HG03342 (cell line): ENCODE results near the gene RAP1GAP2.
"Not testable (repeated sequence)": the region's sequence is repeated elsewhere in the genome, so short reads cannot be mapped to it uniquely, and the experiment has no call there.

Experiments
- ATAC-seq: cut with Tn5 transposase; IDR thresholded peaks from one replicate; pipeline ENCODE4 v1.9.1; 2021; ENCODE audit warnings: mild to moderate bottlenecking, moderate library complexity; ENCODE audit not compliant: unreplicated experiment

The RAP1GAP2 gene

GRCh38 chr17:3035256-3035967, 239.2 kb downstream of the RAP1GAP2 start:
- no peak for ATAC-seq

- ATAC-seq = no peak
Measured at GRCh38 chr17:3035968-3036280, 239.7 kb downstream of the RAP1GAP2 start.

- ATAC-seq = no peak
Measured at GRCh38 chr17:3036800-3037199, 240.6 kb downstream of the RAP1GAP2 start.

- no peak for ATAC-seq
Measured at GRCh38 chr17:3037259-3037658, 241.0 kb downstream of the RAP1GAP2 start.

GRCh38 chr17:3038941-3039340, 242.7 kb downstream of the RAP1GAP2 start:
- no peak for ATAC-seq

DNA sequence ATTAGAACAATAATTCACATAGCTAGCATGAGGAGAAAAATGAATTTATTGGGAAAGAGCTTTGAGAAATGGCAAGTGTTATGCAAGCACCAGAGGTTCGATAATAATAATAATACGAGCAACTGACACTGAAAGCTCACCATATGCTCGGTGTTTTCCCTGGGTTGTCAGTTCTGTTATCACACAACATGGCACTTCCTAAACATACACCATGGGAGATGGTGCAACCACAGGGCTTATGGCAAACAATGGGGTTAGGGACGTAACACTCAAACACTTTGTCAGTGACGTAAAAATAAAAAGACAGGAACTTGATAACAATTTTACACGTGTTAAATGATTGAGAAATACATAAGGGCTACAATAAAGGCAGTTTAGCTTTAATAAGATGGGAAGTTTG, 243.5 kb downstream of the RAP1GAP2 start:
- no peak for ATAC-seq

DNA sequence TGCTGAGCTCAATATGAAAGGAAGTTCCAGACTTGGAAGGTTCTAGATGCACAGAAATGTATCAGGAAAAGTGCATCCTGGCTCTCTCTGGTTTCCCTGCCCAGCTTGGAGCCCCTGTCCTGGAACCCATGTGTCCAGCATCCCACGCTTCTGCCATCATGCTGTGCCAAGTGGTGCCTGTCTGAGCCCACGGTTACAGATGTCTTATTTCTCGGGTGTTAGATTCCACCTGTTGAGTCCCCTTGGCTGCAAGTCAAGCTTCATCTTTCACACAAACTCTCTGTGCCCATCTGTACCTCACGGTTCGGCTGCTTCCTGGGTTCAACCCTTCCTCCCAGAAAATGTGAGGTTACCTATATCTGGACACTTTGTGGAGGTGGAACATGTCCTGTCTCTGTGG, 244.6 kb downstream of the RAP1GAP2 start:
- no peak for ATAC-seq

DNA sequence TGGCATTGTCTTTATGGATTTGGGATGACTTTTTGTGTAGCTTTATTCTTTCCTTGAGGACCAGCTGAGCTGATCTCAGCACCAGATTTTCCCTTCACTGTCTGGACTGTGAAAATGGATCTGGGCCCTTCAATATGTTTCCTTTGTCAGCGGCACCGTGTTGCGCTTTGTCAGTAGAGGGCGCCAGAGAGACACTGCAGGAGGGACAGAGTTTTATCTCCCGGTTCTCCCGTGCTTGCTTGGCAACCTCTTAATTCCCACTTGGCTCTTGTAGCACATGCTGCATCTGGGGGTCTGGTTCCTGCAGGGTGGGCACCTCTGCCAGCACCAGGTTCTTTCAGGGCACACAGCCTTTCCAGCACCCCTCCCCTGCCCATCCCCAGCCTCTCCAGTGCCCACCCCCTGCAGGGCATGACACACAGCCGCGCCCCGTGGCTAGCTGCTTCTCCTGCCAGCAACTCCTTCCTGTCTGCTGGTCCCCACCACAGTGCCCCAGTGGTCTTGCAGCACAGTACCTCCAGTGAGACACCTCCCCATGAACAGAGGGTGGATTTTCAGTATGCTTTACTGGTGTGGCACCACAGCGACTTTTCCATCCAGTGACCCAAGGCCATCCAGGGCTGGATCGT, 247.6 kb downstream of the RAP1GAP2 start:
- ATAC-seq = no peak

DNA sequence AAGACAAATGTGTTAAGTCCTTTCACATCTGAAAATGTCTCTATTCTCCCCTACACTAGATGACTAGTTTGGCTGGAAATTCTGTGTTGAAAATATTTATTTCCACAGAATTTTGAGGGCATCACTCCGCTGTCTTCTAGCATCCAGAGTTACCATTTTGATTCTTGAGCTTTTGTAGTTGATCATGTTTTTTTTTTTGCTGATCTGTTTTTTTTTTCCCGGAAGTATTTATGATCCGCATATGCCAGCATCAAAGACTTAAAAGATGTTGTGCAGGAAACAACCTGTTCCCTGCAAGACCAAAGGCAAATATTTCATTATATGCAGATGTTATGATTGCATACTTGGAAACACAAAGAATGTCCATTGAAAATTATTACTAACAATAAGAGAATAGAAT, 250.5 kb downstream of the RAP1GAP2 start:
- ATAC-seq = no peak

GRCh38 chr17:3048727-3049471, 252.7 kb downstream of the RAP1GAP2 start:
- peak; percentile 92 for ATAC-seq

DNA sequence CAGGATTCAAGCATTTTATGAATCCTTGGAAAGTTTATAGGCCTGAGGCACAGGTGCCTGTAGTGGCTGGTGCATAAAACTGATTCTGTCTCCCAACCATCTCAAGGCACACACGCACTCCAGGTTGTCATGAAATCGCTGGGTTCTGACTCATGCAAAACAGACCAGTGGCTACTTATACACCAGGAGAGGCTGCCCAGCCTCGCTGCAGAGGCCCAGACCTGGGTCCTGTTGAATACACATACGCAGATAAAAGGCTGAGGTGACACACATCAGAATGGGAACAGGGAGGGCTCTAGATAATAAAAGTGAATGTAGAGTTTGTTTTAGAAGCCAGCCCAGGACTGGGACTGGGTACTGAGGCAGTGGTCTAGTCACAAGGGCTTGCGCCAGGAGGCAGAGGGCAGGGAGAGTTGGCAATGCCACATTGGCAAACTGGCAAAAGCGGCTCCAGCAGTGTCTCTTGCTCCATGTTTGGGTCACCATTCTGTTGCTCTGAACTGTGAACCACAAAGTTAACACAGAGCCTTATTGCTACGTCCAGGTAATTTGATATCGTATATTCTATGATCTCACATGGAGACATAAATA, 253.6 kb downstream of the RAP1GAP2 start:
- no peak for ATAC-seq

- not testable (repeated sequence) for ATAC-seq
Measured at GRCh38 chr17:3054868-3055267, 258.6 kb downstream of the RAP1GAP2 start.

GRCh38 chr17:3062824-3063377, 266.7 kb downstream of the RAP1GAP2 start:
- not testable (repeated sequence) for ATAC-seq

- ATAC-seq = not testable (repeated sequence)
Measured at GRCh38 chr17:3063507-3063906, 267.3 kb downstream of the RAP1GAP2 start, which contains the start of gene OR1D5. Gene OR1D5 (minus strand): TSS chr17:3063607. CDS start chr17:3063607, 0 bp downstream.

DNA sequence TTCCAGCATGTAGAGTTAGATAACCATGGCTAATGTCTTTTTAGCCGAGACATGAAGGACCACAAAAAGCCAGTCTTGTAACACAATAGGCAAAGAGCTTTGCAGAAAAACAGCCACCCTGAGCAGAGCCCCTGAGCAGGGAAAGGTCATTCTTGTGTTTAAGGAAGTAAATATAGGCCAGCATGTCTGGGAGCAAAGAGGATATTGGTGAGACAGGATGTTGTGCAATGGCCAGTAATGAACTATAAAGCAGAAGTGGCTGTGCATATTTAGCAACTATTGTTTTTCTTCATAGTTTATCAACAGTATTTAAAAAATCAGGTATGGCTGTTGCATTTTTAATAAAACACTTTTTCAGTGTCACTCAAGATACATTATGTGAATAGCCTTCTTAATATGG, 269.0 kb downstream of the RAP1GAP2 start:
- not testable (repeated sequence) for ATAC-seq

- not testable (repeated sequence) for ATAC-seq
Measured at GRCh38 chr17:3073850-3074249, 277.6 kb downstream of the RAP1GAP2 start.
